ENCODE measurements around the gene TRMT10B. TPM values are rescaled to one million over a fixed set of nuclear protein-coding genes. Genes with fewer than 3 reads are reported as not detected.

Gene TRMT10B
- total RNA-seq, 2 experiments from 2014 or later = 2.8 TPM; not detected in 1

GRCh38 chr9:37745970-37746369 is 7.6 kb upstream of the TRMT10B start:
- H3K9me2 ChIP-seq (ENCODE audit: insufficient read depth, low read length) = no peaks in the 10 kb centered on the region
- no peaks in the 10 kb centered on the region for H3K9me3 ChIP-seq (ENCODE audit: low read length)
- no peak overlapping the region for H3K4me3 ChIP-seq (ENCODE audit: low read depth, low read length, poor library complexity, severe bottlenecking)
- no peaks in the 10 kb centered on the region for H3K36me3 ChIP-seq (ENCODE audit: insufficient read depth, low read length)
- no peaks in the 10 kb centered on the region for H3K4me1 ChIP-seq (ENCODE audit: insufficient read depth, low read length, poor library complexity, severe bottlenecking)
- no peak overlapping the region for H3K27ac ChIP-seq (ENCODE audit: low read depth, low read length, poor library complexity, severe bottlenecking)
- CTCF ChIA-PET (ENCODE audit: unreplicated experiment) = no interaction called here
- H4K20me1 ChIP-seq (ENCODE audit: insufficient read depth, low read length) = no peaks in the 10 kb centered on the region
- no peaks in the 10 kb centered on the region for H3K79me2 ChIP-seq (ENCODE audit: insufficient read depth, low read depth, low read length)
- no peak for DNase-seq (ENCODE audit: low spot score)
- no TSS peak for BruUV-seq (replicated peaks)
- intact Hi-C loops (cut with micrococcal nuclease; ENCODE audit: unreplicated experiment) = loop anchor here (5.0 to 10.0 kb wide), 2 partner anchors 264 to 339 kb away; no protein-coding TSS in a partner anchor
- TF ChIP-seq CTCF (conservative IDR thresholded peaks at IDR 0.05; ENCODE audit: low read length) = no peak
- TF ChIP-seq EZH2phosphoT487 (IDR thresholded peaks at IDR 0.05; ENCODE audit: borderline replicate concordance, low read depth, low read length) = no peak
- no peak overlapping the region for H3K4me2 ChIP-seq (ENCODE audit: low read length)
- POLR2A ChIA-PET = no interaction called here
- no peak overlapping the region for H2AFZ ChIP-seq (ENCODE audit: low read length)

GRCh38 chr9:37746448-37747270 is 6.9 kb upstream of the TRMT10B start:
- Histone ChIP-seq H3K27ac (ENCODE audit: low read depth, low read length, poor library complexity, severe bottlenecking) (no peak overlapping the region), H3K4me3 (ENCODE audit: low read depth, low read length, poor library complexity, severe bottlenecking) (no peak overlapping the region), H3K4me2 (ENCODE audit: low read length) (no peak overlapping the region), H2AFZ (ENCODE audit: low read length) (no peak overlapping the region), H3K4me1 (ENCODE audit: insufficient read depth, low read length, poor library complexity, severe bottlenecking) (no peaks in the 10 kb centered on the region), H3K36me3 (ENCODE audit: insufficient read depth, low read length) (no peaks in the 10 kb centered on the region), H3K79me2 (ENCODE audit: insufficient read depth, low read depth, low read length) (no peaks in the 10 kb centered on the region), H4K20me1 (ENCODE audit: insufficient read depth, low read length) (no peaks in the 10 kb centered on the region), H3K9me2 (ENCODE audit: insufficient read depth, low read length) (no peaks in the 10 kb centered on the region), H3K9me3 (ENCODE audit: low read length) (no peaks in the 10 kb centered on the region)
- BruUV-seq (replicated peaks) = no TSS peak
- intact Hi-C loops (cut with micrococcal nuclease; ENCODE audit: unreplicated experiment) = loop anchor here (1.0 to 10.0 kb wide), 3 partner anchors 157 to 338 kb away; no protein-coding TSS in a partner anchor
- TF ChIP-seq EZH2phosphoT487 (IDR thresholded peaks at IDR 0.05; ENCODE audit: borderline replicate concordance, low read depth, low read length) (no peak), CTCF (conservative IDR thresholded peaks at IDR 0.05; ENCODE audit: low read length) (no peak)
- no peak for DNase-seq (ENCODE audit: low spot score)
- ChIA-PET POLR2A (no interaction called here), CTCF (ENCODE audit: unreplicated experiment) (no interaction called here)

- Histone ChIP-seq H4K20me1 (ENCODE audit: insufficient read depth, low read length) (no peaks in the 10 kb centered on the region), H3K4me2 (ENCODE audit: low read length) (no peak overlapping the region), H3K79me2 (ENCODE audit: insufficient read depth, low read depth, low read length) (no peaks in the 10 kb centered on the region), H3K9me3 (ENCODE audit: low read length) (no peaks in the 10 kb centered on the region), H3K9me2 (ENCODE audit: insufficient read depth, low read length) (no peaks in the 10 kb centered on the region), H2AFZ (ENCODE audit: low read length) (no peak overlapping the region), H3K4me1 (ENCODE audit: insufficient read depth, low read length, poor library complexity, severe bottlenecking) (no peaks in the 10 kb centered on the region), H3K36me3 (ENCODE audit: insufficient read depth, low read length) (no peaks in the 10 kb centered on the region), H3K27ac (ENCODE audit: low read depth, low read length, poor library complexity, severe bottlenecking) (no peak overlapping the region), H3K4me3 (ENCODE audit: low read depth, low read length, poor library complexity, severe bottlenecking) (no peak overlapping the region)
- no TSS peak for BruUV-seq (replicated peaks)
- TF ChIP-seq EZH2phosphoT487 (IDR thresholded peaks at IDR 0.05; ENCODE audit: borderline replicate concordance, low read depth, low read length) (no peak), CTCF (conservative IDR thresholded peaks at IDR 0.05; ENCODE audit: low read length) (peak; percentile 99)
- intact Hi-C loops (cut with micrococcal nuclease; ENCODE audit: unreplicated experiment) = loop anchor here (1.0 to 10.0 kb wide), 3 partner anchors 156 to 337 kb away; no protein-coding TSS in a partner anchor
- CTCF ChIA-PET (ENCODE audit: unreplicated experiment) = no interaction called here
- POLR2A ChIA-PET = no interaction called here
- peak; percentile 75 for DNase-seq (ENCODE audit: low spot score)
These were observed 6.3 kb upstream of the TRMT10B start for GRCh38 chr9:37747271-37747753.

Data from OCI-LY7 (cell line).